NCI-H526 (cell line): ENCODE measurements around the gene PYGO2.
"Not testable (repeated sequence)": the region's sequence is repeated elsewhere in the genome, so short reads cannot be mapped to it uniquely, and the experiment has no call there.

Experiments
- DNase-seq, 2 experiments: peaks; one replicate each; lab custom pipeline; 2025; lab: John Stamatoyannopoulos, UW

Gene PYGO2

GRCh38 chr1:154908129-154908528 is 53.5 kb downstream of the PYGO2 start:
- DNase-seq, result not testable (repeated sequence)
